ENCODE results near the gene STAC3.

STAC3 gene

DNA sequence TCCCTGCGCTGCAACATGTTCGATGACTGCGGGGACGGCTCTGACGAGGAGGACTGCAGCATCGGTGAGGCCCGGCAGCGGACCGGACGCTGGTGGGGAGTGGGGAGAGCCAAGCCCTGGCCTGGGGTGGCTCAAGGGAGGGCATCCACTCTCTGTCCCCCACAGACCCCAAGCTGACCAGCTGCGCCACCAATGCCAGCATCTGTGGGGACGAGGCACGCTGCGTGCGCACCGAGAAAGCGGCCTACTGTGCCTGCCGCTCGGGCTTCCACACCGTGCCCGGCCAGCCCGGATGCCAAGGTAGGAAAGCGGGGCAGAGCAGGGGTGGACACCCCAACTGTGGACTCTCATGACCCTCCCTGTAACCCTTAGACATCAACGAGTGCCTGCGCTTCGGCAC is 45.8 kb downstream of the STAC3 start:
- DNase-seq (ENCODE audit: low read depth): no peak
- no peak overlapping the region for H3K4me3 ChIP-seq (ENCODE audit: low read depth, low read length)
- no peak for TF ChIP-seq CTCF (IDR thresholded peaks at IDR 0.05; ENCODE audit: low read depth, low read length, missing control alignments)
- in situ Hi-C loops (cut with HindIII; ENCODE audit: low sequenced_read_pairs): no loop called here

- in situ Hi-C loops (cut with HindIII; ENCODE audit: low sequenced_read_pairs): no loop called here
- DNase-seq (ENCODE audit: low read depth): no peak
- no peak for TF ChIP-seq CTCF (IDR thresholded peaks at IDR 0.05; ENCODE audit: low read depth, low read length, missing control alignments)
- H3K4me3 ChIP-seq (ENCODE audit: low read depth, low read length): no peak overlapping the region
Observed at GRCh38 chr12:57204454-57204853, 46.5 kb downstream of the STAC3 start.

- no peak for TF ChIP-seq CTCF (IDR thresholded peaks at IDR 0.05; ENCODE audit: low read depth, low read length, missing control alignments)
- in situ Hi-C loops (cut with HindIII; ENCODE audit: low sequenced_read_pairs): no loop called here
- no peak for DNase-seq (ENCODE audit: low read depth)
- no peak overlapping the region for H3K4me3 ChIP-seq (ENCODE audit: low read depth, low read length)
Observed at GRCh38 chr12:57203791-57204190, 47.2 kb downstream of the STAC3 start.

GRCh38 chr12:57203201-57203600 is 47.8 kb downstream of the STAC3 start:
- in situ Hi-C loops (cut with HindIII; ENCODE audit: low sequenced_read_pairs): no loop called here
- DNase-seq (ENCODE audit: low read depth): no peak
- TF ChIP-seq CTCF (IDR thresholded peaks at IDR 0.05; ENCODE audit: low read depth, low read length, missing control alignments): no peak
- no peak overlapping the region for H3K4me3 ChIP-seq (ENCODE audit: low read depth, low read length)

- no peak for TF ChIP-seq CTCF (IDR thresholded peaks at IDR 0.05; ENCODE audit: low read depth, low read length, missing control alignments)
- no peak for DNase-seq (ENCODE audit: low read depth)
- no peak overlapping the region for H3K4me3 ChIP-seq (ENCODE audit: low read depth, low read length)
- in situ Hi-C loops (cut with HindIII; ENCODE audit: low sequenced_read_pairs): no loop called here
Observed at GRCh38 chr12:57202321-57202720, 48.7 kb downstream of the STAC3 start.

- no peak for TF ChIP-seq CTCF (IDR thresholded peaks at IDR 0.05; ENCODE audit: low read depth, low read length, missing control alignments)
- no peak for DNase-seq (ENCODE audit: low read depth)
- in situ Hi-C loops (cut with HindIII; ENCODE audit: low sequenced_read_pairs): no loop called here
- H3K4me3 ChIP-seq (ENCODE audit: low read depth, low read length): no peak overlapping the region
Observed at GRCh38 chr12:57201631-57202030, 49.4 kb downstream of the STAC3 start.

DNA sequence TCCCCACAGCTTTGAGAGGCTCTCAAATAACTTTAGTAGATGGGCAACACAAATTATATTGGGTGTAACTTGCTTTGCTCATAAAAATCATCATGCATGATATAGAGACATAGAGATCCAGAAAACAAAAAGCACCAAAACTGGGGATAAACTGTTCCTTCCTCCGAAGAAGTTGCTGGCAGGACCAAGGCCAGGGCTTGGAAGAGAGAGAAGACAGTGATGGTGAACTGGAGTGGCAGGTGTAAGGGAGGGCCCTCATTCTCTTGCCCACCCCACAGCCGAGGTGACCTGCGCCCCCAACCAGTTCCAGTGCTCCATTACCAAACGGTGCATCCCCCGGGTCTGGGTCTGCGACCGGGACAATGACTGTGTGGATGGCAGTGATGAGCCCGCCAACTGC is 49.8 kb downstream of the STAC3 start:
- DNase-seq (ENCODE audit: low read depth): no peak
- in situ Hi-C loops (cut with HindIII; ENCODE audit: low sequenced_read_pairs): no loop called here
- TF ChIP-seq CTCF (IDR thresholded peaks at IDR 0.05; ENCODE audit: low read depth, low read length, missing control alignments): no peak
- no peak overlapping the region for H3K4me3 ChIP-seq (ENCODE audit: low read depth, low read length)
